GM18873 (cell line): ENCODE results near the gene HOGA1.
"Not testable (repeated sequence)": the region's sequence is repeated elsewhere in the genome, so short reads cannot be mapped to it uniquely, and the experiment has no call there.

ENCODE experiments used
- ATAC-seq: cut with Tn5 transposase; IDR thresholded peaks from one replicate; pipeline ENCODE4 v1.9.1; 2021; ENCODE audit warnings: mild to moderate bottlenecking, moderate library complexity, moderate number of reproducible peaks; ENCODE audit not compliant: unreplicated experiment, low FRiP score

HOGA1 gene

GRCh38 chr10:97642471-97643159 is 58.4 kb downstream of the HOGA1 start:
- not testable (repeated sequence) for ATAC-seq

GRCh38 chr10:97643441-97643985 is 59.3 kb downstream of the HOGA1 start:
- ATAC-seq = no peak

GRCh38 chr10:97644936-97645335 is 60.7 kb downstream of the HOGA1 start:
- no peak for ATAC-seq

- no peak for ATAC-seq
These were observed 63.4 kb downstream of the HOGA1 start for GRCh38 chr10:97647556-97647955.

- no peak for ATAC-seq
These were observed 64.6 kb downstream of the HOGA1 start for GRCh38 chr10:97648562-97649404.

GRCh38 chr10:97649405-97649750 is 65.2 kb downstream of the HOGA1 start:
- ATAC-seq = not testable (repeated sequence)

- ATAC-seq = no peak
These were observed 66.5 kb downstream of the HOGA1 start for GRCh38 chr10:97650726-97651125.

- ATAC-seq = no peak
These were observed 67.6 kb downstream of the HOGA1 start for GRCh38 chr10:97651773-97652172.

GRCh38 chr10:97656777-97657176 is 72.6 kb downstream of the HOGA1 start:
- ATAC-seq = no peak

GRCh38 chr10:97659589-97659988 is 75.4 kb downstream of the HOGA1 start:
- ATAC-seq = no peak
